Measurements from ENCODE around the gene AQP12B. TPM values are rescaled to one million over a fixed set of nuclear protein-coding genes. Genes with fewer than 3 reads are reported as not detected.

The AQP12B gene
- total RNA-seq, 1 donor = not detected

- Histone ChIP-seq H3K9me3 (ENCODE audit: low read depth, low read length) (no peaks in the 10 kb centered on the region), H3K4me3 (ENCODE audit: insufficient read depth, low read length) (no peak overlapping the region), H3K27me3 (ENCODE audit: insufficient read depth, low read length) (peaks cover 16% of the 10 kb centered on the region), H3K36me3 (ENCODE audit: insufficient read depth, low read length) (no peaks in the 10 kb centered on the region), H3K4me2 (ENCODE audit: insufficient read depth, low read length) (no peak overlapping the region), H2AFZ (ENCODE audit: low read length) (no peak overlapping the region), H3K79me2 (ENCODE audit: insufficient read depth, low read length) (no peaks in the 10 kb centered on the region), H3K27ac (ENCODE audit: low read depth, low read length) (no peak overlapping the region), H3K4me1 (ENCODE audit: insufficient read depth, low read length) (no peaks in the 10 kb centered on the region), H4K20me1 (ENCODE audit: insufficient read depth, low read length) (no peaks in the 10 kb centered on the region)
- no peak for TF ChIP-seq CTCF (IDR thresholded peaks at IDR 0.05; ENCODE audit: extremely low read depth, low read depth, low read length)
- DNase-seq (ENCODE audit: insufficient read length, low spot score, missing footprints) = peak; percentile 83
Measured at GRCh38 chr2:240688553-240688919, 5.9 kb upstream of the AQP12B start.

- H3K4me2 ChIP-seq (ENCODE audit: insufficient read depth, low read length) = no peak overlapping the region
- no peaks in the 10 kb centered on the region for H3K79me2 ChIP-seq (ENCODE audit: insufficient read depth, low read length)
- H2AFZ ChIP-seq (ENCODE audit: low read length) = no peak overlapping the region
- peaks cover 16% of the 10 kb centered on the region for H3K27me3 ChIP-seq (ENCODE audit: insufficient read depth, low read length)
- no peaks in the 10 kb centered on the region for H3K4me1 ChIP-seq (ENCODE audit: insufficient read depth, low read length)
- peak; percentile 46 for DNase-seq (ENCODE audit: insufficient read length, low spot score, missing footprints)
- TF ChIP-seq CTCF (IDR thresholded peaks at IDR 0.05; ENCODE audit: extremely low read depth, low read depth, low read length) = no peak
- no peak overlapping the region for H3K4me3 ChIP-seq (ENCODE audit: insufficient read depth, low read length)
- H3K9me3 ChIP-seq (ENCODE audit: low read depth, low read length) = no peaks in the 10 kb centered on the region
- H3K27ac ChIP-seq (ENCODE audit: low read depth, low read length) = no peak overlapping the region
- no peaks in the 10 kb centered on the region for H4K20me1 ChIP-seq (ENCODE audit: insufficient read depth, low read length)
- no peaks in the 10 kb centered on the region for H3K36me3 ChIP-seq (ENCODE audit: insufficient read depth, low read length)
Measured at GRCh38 chr2:240687741-240688552, 5.3 kb upstream of the AQP12B start.

- Histone ChIP-seq H3K4me2 (ENCODE audit: insufficient read depth, low read length) (no peak overlapping the region), H3K27me3 (ENCODE audit: insufficient read depth, low read length) (peaks cover 16% of the 10 kb centered on the region), H3K9me3 (ENCODE audit: low read depth, low read length) (no peaks in the 10 kb centered on the region), H4K20me1 (ENCODE audit: insufficient read depth, low read length) (no peaks in the 10 kb centered on the region), H3K27ac (ENCODE audit: low read depth, low read length) (no peak overlapping the region), H3K4me3 (ENCODE audit: insufficient read depth, low read length) (no peak overlapping the region), H3K36me3 (ENCODE audit: insufficient read depth, low read length) (no peaks in the 10 kb centered on the region), H3K4me1 (ENCODE audit: insufficient read depth, low read length) (no peaks in the 10 kb centered on the region), H3K79me2 (ENCODE audit: insufficient read depth, low read length) (no peaks in the 10 kb centered on the region), H2AFZ (ENCODE audit: low read length) (no peak overlapping the region)
- peak; percentile 84 for DNase-seq (ENCODE audit: insufficient read length, low spot score, missing footprints)
- TF ChIP-seq CTCF (IDR thresholded peaks at IDR 0.05; ENCODE audit: extremely low read depth, low read depth, low read length) = no peak
Measured at GRCh38 chr2:240687045-240687740, 4.5 kb upstream of the AQP12B start.

GRCh38 chr2:240686460-240686859, 3.8 kb upstream of the AQP12B start:
- Histone ChIP-seq H3K4me1 (ENCODE audit: insufficient read depth, low read length) (no peaks in the 10 kb centered on the region), H3K36me3 (ENCODE audit: insufficient read depth, low read length) (no peaks in the 10 kb centered on the region), H3K27me3 (ENCODE audit: insufficient read depth, low read length) (peaks cover 16% of the 10 kb centered on the region), H4K20me1 (ENCODE audit: insufficient read depth, low read length) (no peaks in the 10 kb centered on the region), H3K27ac (ENCODE audit: low read depth, low read length) (no peak overlapping the region), H3K4me3 (ENCODE audit: insufficient read depth, low read length) (no peak overlapping the region), H3K79me2 (ENCODE audit: insufficient read depth, low read length) (no peaks in the 10 kb centered on the region), H2AFZ (ENCODE audit: low read length) (no peak overlapping the region), H3K4me2 (ENCODE audit: insufficient read depth, low read length) (no peak overlapping the region), H3K9me3 (ENCODE audit: low read depth, low read length) (no peaks in the 10 kb centered on the region)
- DNase-seq (ENCODE audit: insufficient read length, low spot score, missing footprints) = peak; percentile 57
- no peak for TF ChIP-seq CTCF (IDR thresholded peaks at IDR 0.05; ENCODE audit: extremely low read depth, low read depth, low read length)

Data from osteoblast (primary cell).